HL-60/S4 treated with phorbol 12-myristate 13-acetate at 8.2 ng/mL for 4 days and 3 days (cell line): ENCODE data around the gene CNTN5.

Experiments
- in situ Hi-C: fragments of 300-500 bp; cut with MboI; formaldehyde crosslinking; loops from 2 replicates; pipeline ENCODE4 v1.15.0; 2022; ENCODE audit warnings: low sequenced_read_pairs

The CNTN5 gene

DNA sequence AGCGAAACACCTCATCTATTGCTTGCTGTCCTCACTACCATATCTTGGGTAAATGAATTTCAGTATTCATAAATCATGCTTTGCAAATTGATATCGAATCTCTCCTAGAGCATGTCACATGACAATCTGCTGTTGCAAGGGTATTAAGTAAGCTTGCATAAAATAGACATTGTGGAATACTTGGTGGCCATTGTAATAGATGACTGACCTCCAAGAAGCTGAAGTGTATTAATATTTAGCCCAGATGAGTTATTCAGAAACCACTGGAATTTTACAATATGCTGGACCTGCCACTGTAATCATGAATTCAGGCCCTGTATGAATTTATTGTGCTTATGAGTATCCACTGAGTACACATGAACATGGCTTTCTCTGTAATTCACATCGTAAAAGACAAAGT lies 1376.7 kb downstream of the CNTN5 start:
- in situ Hi-C loops: no loop called here

DNA sequence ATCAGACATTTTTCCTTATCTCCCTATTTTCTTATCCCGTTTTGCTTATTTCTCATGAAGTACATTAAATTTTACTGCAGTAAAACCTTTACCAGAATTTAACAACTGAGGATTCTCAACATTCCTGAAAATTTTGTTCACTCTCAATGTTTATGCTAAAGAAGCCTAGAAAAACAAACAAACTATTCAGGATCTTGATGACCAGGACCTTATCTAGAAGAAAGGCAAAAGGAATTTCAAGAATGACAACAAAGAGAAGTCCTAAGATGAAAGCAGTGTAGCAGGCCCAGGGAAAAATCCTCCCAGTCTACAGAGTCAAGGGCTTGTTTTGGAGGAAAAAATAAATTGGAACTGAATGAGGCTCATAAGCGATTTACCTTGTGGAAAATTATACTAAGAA lies 1383.1 kb downstream of the CNTN5 start:
- in situ Hi-C loops: no loop called here

DNA sequence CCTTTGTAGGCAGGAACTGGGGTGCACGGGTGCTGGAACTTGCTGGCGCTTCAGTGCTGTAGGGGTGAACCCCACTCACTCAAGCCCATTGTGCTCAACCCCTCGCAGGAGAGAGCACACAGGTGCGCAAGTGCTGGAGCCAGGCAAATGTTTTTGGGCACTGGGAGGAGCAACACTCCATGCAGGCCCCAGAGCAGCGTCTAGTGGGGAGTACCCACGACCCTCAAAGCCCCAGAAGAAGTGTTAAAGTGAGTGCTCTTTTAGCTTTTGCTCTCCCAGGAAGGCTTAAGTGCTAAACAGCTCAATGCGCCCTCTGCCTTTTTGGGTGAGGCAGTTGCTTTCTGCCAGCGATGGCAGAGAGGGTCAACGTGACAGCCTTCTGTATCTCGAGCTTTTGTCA lies 1384.2 kb downstream of the CNTN5 start:
- in situ Hi-C loops: no loop called here
